Putamen (tissue), 1 donor: Measurements from ENCODE around the gene CHD9.
"Not testable (repeated sequence)": the region's sequence is repeated elsewhere in the genome, so short reads cannot be mapped to it uniquely, and the experiment has no call there.

Experiments used
- DNase-seq: peaks from one replicate; pipeline ENCODE4 v3.0.0-alpha.2; 2016; ENCODE audit warnings: low spot score

The CHD9 gene

DNA sequence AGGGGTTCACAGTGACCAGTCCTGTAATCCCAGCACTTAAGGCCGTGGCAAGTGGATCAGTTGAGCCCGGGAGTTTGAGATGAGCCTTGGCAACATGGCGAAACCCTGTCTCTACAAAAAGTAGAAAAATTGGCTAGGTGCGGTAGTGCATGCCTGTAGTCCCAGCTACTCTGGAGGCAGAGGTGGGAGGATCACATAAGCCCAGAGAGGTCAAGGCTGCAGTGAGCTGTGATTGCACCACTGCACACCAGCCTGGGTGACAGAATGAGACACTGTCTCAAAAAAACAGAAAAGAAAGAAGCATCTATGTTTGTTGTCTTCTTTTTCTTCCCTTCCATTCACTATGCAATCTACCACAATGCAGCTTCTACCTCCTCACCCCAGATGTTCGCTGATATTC is 227.5 kb downstream of the CHD9 start:
- no peak for DNase-seq

DNA sequence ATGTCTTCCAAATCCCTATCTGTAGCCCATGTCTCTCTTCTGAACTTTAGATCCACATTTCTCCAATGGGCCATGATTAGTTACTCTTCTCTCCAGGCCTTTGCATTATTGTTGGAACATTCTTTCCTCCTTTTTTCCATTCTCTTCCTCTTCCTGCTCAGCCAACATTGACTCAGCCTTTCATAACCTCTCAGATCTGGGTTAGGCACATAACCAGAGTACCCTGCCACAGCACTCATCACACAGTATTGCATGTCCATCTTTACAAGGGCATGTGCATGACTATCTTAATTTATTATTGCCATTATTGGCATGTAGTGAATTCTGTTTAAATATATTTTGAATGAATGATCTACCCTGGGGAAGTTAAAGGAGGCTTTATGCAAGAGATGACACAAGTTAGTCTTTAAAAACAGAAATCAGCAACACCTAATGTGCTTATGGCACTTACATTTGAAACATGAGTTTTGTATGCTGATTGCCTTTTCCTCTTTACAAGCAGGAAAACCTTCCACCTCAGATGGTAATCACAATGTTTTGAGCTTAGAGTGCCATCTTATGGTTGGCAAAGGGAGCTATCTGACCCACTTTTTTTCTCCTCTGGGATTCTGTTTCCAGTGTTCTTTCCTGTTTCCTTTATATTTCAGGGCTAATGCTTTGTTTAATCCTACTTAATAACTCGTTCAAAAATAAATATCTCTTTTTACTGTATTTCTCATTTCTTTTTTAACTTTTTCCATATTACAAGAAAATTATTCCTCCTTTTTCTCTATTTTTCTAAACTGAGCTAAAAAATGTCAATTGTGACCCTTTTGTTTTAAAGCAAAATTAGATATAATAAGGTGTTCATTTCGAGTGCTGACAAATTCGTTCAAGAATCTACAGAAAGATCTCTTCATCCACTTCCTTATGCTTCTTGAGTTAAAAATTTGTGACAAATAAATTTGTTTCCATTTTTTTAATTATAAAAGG is 228.5 kb downstream of the CHD9 start:
- DNase-seq = peak; percentile 43

DNA sequence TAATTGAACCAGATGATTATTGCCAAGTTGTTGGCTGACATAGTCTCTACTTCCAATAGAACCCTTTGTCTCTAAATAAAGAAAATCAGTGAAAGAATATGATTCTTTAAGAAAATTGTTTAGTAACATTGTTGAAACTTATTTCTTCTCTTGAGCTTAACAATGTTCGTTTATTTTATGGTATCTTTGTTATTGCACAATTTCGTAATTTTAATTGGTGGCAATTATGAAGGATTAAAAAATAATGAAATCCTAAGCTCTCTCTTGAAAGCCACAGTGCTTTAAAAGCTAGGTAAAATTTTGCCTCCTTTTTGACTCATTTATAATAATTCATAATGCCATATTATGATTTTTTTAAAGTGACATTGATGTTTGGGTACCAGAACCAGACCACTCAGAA is 230.4 kb downstream of the CHD9 start:
- DNase-seq = no peak

DNA sequence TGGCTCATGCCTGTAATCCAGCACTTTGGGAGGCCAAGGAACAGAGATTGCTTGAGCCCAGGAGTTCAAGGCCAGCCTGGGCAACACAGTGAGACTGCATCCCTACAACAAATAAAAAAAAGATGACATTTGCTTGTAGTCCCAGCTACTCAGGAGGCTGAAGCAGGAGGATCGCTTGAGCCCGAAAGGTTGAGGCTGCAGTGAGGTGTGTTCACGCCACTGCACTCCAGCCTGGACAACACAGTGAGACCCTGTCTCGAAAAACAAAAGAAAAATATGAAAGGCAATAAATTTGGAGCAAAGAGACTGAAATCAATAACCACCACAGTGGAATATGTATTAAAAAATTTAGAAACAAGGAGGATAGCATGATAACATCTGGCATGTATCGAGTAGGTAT is 235.7 kb downstream of the CHD9 start:
- no peak for DNase-seq

DNA sequence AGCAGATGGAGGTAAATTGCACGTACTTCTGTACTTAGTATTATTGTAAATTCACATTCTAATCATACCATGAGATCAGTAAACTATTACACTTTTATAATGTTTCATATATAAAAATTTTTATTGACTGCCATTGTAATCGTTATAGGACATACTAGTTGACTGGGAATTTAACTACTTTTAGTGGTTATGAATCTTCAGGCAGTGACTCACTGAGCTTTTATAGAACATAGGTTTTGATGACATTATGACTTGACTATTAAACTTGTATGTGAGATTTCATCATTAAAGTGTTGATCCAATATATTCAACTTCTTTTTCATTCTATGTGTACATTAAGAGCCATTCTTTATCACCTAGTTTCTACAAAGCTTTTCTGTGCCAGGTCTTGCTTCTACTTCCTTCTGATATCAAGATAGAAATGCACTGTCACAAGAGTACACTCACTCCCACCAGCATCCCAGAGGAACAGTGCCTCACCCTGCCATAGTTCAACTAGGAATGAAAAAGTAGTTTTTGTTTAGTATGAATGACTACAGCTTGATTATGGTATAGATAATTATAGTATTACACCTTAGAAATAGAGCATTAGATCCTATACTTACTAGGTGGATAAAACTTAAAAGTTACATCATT is 237.1 kb downstream of the CHD9 start:
- no peak for DNase-seq

DNA sequence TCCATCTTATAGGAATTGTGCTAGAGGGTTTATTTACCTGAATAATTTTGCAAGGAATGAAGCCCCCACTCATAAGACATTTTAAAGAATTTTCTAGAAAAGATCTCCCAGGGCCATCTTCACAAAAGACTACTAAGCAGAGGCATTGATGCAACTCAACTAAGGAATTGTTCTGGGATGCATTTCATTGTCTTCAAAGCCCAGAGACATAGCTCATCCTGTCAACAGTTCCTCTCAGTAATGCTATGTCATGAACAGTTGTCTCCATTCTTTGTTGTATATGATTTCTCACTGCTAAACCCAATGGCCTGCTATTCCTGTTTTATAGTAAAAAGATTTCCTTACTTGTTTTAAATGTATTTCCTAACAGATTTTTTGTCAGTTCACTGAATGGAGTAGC is 242.7 kb downstream of the CHD9 start:
- no peak for DNase-seq

DNA sequence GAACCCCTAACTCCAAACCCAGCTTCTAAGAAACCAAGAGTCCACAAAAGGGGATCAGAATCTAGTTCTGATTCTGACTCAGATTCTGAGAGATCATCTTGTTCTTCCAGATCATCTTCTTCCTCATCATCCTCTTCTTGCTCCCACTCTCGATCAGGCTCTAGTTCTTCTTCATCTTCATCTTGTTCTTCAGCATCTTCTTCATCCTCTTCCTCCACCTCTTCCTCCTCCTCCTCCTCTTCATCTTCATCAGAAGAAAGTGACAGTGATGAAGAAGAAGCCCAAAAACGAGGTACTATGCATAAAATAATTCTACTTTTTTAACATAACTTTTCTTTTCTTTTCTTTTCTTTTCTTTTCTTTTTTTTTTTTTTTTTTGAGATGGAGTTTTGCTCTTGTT is 249.5 kb downstream of the CHD9 start:
- no peak for DNase-seq

DNA sequence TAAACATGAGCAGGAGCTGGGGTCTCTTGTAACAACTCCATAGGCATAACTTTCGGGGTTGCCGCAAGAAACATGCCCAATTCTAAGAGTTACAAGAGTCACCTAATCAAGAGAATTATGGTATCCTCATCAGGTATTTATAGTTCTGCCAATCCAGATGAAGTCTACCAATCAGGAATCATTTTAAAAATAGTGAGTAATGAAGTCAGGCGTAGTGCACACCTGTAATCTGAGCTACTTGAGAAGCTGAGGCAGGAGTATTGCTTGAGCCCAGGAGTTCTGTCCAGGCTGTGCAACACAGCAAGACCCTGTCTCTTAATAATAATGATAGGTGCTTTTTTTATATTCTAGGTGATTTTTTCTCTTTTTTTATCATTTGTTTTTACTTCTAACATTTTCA is 251.0 kb downstream of the CHD9 start:
- no peak for DNase-seq

DNA sequence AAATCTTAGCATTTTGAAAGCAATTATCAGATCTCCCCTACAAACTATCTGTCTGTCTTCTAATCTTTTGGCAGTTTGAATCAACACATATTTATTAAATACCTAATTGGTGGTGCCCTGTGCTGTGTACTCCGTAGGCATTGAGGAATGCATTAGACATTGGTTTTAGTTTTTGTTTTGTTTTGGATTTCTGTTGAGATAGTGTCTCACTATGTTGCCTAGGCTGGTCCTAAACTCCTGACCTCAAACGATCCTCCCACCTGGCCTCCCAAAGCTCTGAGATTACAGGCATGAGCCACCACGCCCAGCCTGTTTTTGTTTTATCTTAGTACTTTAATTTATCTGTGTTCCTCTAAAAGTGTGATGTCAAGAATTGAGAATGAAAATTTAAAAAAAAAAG is 254.7 kb downstream of the CHD9 start:
- no peak for DNase-seq

DNA sequence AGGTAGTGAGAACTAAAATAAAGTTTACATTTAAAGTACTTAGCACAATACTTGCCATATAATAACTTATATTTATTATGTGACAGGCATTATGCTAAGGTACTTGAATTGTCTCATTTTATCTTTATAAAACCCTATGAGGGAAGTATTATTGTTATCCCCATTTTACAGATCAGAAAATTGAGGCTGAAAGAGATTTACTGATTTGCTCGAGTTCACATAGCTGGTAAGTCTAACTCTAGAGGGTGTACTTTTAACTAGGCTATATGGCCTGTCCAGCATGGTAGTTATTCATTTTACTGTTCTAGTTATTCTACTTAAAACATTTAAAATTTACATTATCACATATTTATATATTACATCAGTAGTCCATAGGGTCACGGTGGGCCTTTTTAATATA is 266.2 kb downstream of the CHD9 start:
- no peak for DNase-seq

DNA sequence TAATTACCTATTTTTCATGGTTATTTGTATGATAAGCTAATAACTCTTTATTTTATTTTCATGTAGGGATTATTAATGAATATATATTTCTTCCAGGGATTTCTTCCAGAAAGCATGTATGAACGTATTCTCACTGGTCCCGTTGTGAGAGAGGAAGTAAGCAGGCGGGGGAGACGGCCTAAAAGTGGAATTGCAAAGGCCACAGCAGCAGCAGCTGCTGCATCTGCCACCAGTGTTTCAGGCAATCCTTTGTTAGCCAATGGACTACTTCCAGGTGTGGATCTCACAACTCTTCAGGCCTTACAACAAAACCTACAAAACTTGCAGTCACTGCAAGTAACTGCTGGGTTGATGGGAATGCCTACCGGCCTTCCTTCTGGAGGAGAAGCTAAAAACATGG is 269.1 kb downstream of the CHD9 start:
- no peak for DNase-seq

DNA sequence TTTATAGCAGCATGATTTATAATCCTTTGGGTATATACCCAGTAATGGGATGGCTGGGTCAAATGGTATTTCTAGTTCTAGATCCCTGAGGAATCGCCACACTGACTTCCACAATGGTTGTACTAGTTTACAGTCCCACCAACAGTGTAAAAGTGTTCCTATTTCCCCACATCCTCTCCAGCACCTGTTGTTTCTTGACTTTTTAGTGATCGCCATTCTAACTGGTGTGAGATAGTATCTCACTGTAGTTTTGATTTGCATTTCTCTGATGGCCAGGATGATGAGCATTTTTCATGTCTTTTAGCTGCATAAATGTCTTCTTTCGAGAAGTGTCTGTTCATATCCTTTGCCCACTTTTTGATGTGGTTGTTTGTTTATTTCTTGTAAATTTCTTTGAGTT is 276.2 kb downstream of the CHD9 start:
- not testable (repeated sequence) for DNase-seq

DNA sequence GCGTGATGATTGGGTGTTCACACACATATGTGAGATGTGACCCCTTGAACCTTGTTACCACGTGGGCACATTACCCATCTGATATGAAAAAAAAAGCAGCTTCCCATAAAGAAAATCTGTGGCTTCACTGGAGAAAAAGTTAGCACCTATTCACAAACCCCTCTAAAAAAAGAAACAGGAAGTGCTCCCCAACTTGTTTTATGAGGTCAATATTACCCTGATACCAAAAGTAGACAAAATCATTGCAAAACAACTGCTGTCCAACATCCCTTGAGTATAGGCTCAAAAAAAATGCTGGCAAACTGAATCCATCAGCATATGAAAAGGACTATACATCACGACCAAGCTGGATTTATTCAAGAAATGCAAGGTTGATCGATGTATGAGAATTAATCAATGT is 279.8 kb downstream of the CHD9 start:
- DNase-seq = no peak

DNA sequence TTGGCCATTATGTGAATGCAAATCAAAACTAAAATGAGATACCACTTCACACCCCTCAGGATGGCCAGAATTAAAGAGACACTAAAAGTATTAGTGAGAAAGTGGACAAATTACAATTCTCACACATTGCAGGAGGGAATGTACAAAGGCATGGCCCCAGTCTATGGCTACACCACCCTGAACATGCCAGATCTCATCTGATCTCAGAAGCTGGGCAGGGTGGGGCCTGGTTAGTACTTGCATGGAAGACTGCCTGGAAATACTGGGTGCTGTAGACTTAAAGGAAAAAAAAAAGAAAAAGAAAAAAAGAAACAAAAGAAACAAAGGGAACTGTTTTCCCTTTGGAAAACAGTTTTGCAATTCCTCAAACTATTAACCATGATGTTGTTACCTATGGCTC is 282.5 kb downstream of the CHD9 start:
- no peak for DNase-seq

DNA sequence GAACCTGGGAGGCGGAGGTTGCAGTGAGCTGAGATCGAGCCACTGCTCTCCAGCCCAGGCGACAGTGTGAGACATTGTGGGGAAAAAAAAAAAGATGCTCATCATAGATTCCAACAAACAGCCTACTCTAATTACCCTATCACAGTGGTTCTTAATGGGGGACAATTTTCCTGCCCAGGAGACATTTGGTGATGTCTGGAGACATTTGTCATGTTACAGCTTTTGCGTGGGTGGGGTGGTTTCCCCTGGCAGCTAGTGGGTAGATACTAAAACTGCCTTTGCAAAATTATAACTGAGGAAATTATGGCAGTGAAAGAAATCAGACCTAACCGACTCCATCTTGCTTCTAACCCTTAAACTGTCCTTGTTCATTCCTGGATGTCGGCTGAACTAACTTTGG is 287.0 kb downstream of the CHD9 start:
- no peak for DNase-seq

DNA sequence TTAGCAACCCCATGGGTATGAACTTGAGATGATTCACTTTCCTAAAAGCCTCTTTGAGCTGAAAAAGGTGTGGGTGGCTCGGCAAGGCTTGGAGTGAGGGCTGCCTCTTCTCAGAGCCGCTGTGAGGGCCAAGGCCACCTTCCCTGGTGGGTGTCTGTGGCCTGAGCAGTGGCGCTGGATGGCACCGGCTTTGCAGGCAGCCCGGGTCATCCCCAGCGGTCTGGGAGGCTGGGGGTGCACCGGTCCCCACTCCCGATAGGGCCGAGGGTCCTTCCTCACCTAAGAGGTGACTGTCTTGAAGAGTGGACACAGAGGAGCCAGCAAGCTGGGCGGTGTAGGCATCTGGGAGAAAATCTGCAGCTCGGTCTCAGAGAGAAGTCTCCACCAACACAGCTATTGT is 300.3 kb downstream of the CHD9 start:
- no peak for DNase-seq

DNA sequence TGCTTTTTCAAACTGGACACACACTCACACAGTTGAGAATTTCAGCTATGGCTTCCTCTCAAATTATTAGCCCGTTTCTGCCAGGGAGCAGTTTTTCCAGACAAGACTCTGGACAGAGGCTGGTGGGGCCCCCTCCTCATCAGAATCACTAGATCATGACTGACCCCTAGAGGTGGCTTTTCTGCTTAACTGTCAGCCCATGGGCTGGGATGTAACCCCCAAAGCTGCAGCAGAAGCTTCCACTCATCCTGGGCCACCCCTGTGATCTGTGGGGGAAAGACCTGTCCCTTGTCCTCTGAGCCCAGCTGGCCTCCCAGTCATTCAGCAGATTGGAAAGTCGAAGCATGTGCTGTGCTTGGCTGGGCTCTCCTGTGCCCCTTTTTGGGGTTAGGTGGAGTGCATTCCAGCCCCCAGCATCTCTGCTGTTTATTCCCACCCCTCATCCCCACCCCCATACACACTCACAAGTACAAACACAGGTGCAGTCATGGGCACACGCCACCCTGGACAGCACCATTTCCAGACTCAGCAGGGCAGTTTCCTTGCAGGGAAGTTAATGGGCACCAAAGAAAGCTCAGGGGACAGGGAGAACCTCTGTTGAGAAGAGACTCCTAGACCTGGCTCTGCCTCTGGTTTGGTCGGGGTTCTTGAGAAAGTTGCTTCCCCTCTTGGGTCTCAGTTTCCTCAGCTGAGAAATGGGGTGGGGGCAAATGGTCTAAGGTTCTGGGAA is 301.9 kb downstream of the CHD9 start:
- no peak for DNase-seq

DNA sequence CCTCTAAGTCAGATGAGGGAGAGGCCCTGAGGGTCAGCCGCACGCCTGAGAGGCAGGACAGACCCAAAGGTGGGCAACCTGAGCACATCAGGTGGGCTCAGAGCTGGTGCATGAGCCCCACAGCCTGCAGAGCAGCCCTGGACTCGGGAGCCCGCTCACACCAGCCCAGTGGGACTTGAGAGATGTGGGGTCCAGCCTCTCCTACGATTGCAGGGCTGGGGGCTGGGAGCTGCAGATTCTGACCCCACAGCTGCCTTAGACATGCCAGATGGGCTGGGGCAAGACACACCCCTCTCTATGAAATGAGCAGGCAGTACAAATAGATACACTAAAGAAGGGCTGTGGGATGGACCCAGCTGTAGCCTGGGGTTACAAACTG is 302.4 kb downstream of the CHD9 start:
- DNase-seq = no peak

DNA sequence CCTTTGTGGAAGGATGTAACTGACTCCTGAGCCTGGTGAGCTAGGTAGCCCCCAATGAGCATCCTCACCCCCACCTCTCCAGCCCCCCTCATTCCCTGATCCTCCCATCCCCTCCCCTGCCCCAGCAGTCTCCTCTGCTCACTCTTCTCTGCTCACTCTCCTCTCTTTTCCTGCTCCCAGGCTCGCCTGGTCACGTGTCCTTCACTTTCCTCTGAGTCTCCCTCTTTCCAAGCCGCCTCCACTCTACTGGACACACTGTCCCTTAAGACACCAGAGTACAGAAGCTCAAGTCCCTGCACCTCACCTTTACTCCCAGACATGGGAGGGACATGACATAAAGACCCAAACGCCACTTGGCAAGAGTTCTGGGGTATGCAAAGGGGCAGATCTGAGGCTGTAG is 303.2 kb downstream of the CHD9 start:
- no peak for DNase-seq

DNA sequence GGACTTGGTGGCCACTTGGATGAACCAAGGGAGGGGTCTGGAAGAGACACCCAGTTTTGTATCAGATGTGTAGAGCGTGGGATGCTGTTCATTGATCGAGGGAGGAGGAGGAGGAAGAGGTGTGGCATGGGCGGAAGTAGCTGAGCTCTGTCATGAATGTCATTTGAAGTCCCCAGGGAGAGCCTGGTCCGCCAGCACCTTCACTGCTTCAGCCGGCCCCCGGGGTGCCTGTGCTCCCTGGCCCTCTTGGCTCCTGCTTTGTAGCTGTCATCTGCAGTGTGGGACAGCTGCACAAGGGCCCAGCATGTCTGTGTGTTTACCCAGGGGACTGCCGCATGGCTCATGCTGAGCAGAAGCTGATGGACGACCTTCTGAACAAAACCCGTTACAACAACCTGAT is 304.1 kb downstream of the CHD9 start:
- no peak for DNase-seq

DNA sequence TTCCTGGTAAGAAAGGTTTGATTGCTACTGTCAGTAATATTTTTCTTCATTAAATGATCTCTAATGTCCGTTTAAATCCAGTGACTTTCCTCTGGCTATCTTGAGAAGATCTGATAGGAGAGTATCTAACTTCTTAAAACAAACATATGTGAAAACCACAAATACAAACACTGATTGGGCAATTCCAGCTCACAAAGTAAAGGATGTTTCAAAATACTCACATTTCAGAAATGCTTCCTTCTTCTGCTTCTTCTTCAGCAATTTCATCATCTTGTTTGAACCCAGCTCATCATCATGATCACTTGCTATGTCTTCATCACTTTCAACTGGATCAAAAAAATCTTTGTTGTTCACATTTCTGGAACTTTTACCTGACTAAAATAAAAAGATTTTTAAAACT is 315.1 kb downstream of the CHD9 start:
- no peak for DNase-seq

DNA sequence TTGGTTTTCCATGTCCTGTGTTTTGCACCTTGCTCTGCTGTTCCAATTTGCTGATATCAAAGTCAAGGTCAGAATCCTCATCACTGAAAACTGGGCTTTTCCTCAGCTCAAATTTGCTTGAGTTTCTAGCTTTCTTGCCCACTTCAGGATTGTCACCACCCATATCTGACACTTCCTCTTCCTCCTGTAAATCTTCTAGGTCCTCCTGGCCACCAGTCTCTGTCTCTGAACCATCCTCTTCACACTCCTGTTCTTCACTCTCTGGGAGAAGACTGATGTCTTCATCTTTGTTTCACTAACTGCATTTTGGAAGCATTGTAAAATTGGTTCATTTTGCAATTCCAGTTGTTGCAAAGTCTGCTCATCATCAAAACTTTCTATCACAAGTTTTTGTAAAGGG is 316.0 kb downstream of the CHD9 start:
- DNase-seq = no peak
